HepG2 (cell line): Measurements from ENCODE around the gene GALR2. TPM values are rescaled to one million over a fixed set of nuclear protein-coding genes. Genes with fewer than 3 reads are reported as not detected.

Source experiments
- ARHGAP35 ChIP-seq: sonication (generic); formaldehyde crosslinking; IDR thresholded peaks from 2 replicates; pipeline ENCODE4 v1.9.0; 2022; ENCODE audit warnings: mild to moderate bottlenecking, inconsistent platforms, moderate library complexity, missing genetic modification reagents, borderline replicate concordance
- CHD4 ChIP-seq: fragments of 200-600 bp; sonication (generic); IDR thresholded peaks from 2 replicates; pipeline ENCODE4 v1.7.0; 2017; ENCODE audit warnings: mild to moderate bottlenecking, low read length, borderline replicate concordance
- KDM4B ChIP-seq: sonication (generic); formaldehyde crosslinking; IDR thresholded peaks from 2 replicates; pipeline ENCODE4 v1.4.0; 2020; ENCODE audit warnings: missing genetic modification reagents
- NR2F6 ChIP-seq, 2 experiments: IDR thresholded peaks; 2 replicates each; pipeline ENCODE4 v1.6.1; 2016; ENCODE audit warnings: antibody characterized with exemption in 1 of 2, mild to moderate bottlenecking in 1 of 2
- POLR2AphosphoS5 ChIP-seq: IDR thresholded peaks from 2 replicates; pipeline ENCODE4 v1.6.1; 2012; ENCODE audit warnings: low read depth, low read length
- SOX5 ChIP-seq: IDR thresholded peaks from 2 replicates; pipeline ENCODE4 v1.6.1; 2016; ENCODE audit warnings: borderline replicate concordance
- SYNCRIP ChIP-seq: fragments of 200-400 bp; formaldehyde crosslinking; IDR thresholded peaks from 2 replicates; pipeline ENCODE4 v1.6.1; 2018; ENCODE audit warnings: mild to moderate bottlenecking, low read depth, low read length; ENCODE audit not compliant: insufficient read depth
- ZBTB1 ChIP-seq: sonication (generic); formaldehyde crosslinking; IDR thresholded peaks from 2 replicates; pipeline ENCODE4 v1.4.0; 2020; ENCODE audit warnings: missing genetic modification reagents, borderline replicate concordance
- ZNF354B ChIP-seq: sonication (generic); formaldehyde crosslinking; IDR thresholded peaks from 2 replicates; pipeline ENCODE4 v1.8.0; 2022; ENCODE audit warnings: mild to moderate bottlenecking, missing genetic modification reagents
- ZNF383 ChIP-seq: sonication (generic); formaldehyde crosslinking; IDR thresholded peaks from 2 replicates; pipeline ENCODE4 v1.4.0; 2020; ENCODE audit warnings: missing genetic modification reagents, mild to moderate bottlenecking, borderline replicate concordance
- ZNF766 ChIP-seq: sonication (generic); formaldehyde crosslinking; IDR thresholded peaks from 2 replicates; pipeline ENCODE4 v1.5.0; 2020; ENCODE audit warnings: missing genetic modification reagents, borderline replicate concordance
- ZNF816 ChIP-seq: sonication (generic); formaldehyde crosslinking; IDR thresholded peaks from 2 replicates; pipeline ENCODE4 v1.8.0; 2022; ENCODE audit warnings: missing genetic modification reagents, mild to moderate bottlenecking, borderline replicate concordance
- polyA plus RNA-seq, 8 experiments: library from polyadenylated mRNA; depleted of rRNA in 3 of 8; stranded (reverse) in 7 of 8; unstranded in 1 of 8; fragments of >200 nt; fragmentation: Illumina TruSeq in 4 of 8; extraction: Trizol in 4 of 8; gene quantifications; 2 replicates each; pipeline versions ENCODE4 v1.2.1 to v1.2.3, GENCODE V29; 2011 to 2016; ENCODE audit warnings: low read depth in 4 of 8, missing spikeins in 1 of 8, mixed read lengths in 1 of 8; ENCODE audit not compliant: insufficient read depth in 1 of 8
- total RNA-seq, 5 experiments: library from RNA; depleted of rRNA; stranded (reverse); fragments of >200 nt; fragmentation: Illumina TruSeq; extraction: Trizol; gene quantifications; 2 replicates each; pipeline ENCODE4 v1.2.3, GENCODE V29; 2016; ENCODE audit warnings: low read depth in 1 of 5
- TF ChIP-seq, protein P1 (sequence below): sonication (generic); formaldehyde crosslinking; IDR thresholded peaks from 2 replicates; pipeline ENCODE4 v1.8.0; 2022; ENCODE audit warnings: mild to moderate bottlenecking, missing genetic modification reagents
- TF ChIP-seq, protein P2 (sequence below): sonication (generic); formaldehyde crosslinking; conservative IDR thresholded peaks from 2 replicates; pipeline ENCODE4 v1.4.0; 2020; ENCODE audit warnings: missing genetic modification reagents
- TF ChIP-seq, protein P3 (sequence below): sonication (generic); formaldehyde crosslinking; IDR thresholded peaks from 2 replicates; pipeline ENCODE4 v1.5.0; 2020; ENCODE audit warnings: mild to moderate bottlenecking, missing genetic modification reagents
- TF ChIP-seq, protein P4 (sequence below): sonication (generic); formaldehyde crosslinking; IDR thresholded peaks from 2 replicates; pipeline ENCODE4 v1.5.1; 2020; ENCODE audit warnings: missing genetic modification reagents, mild to moderate bottlenecking, borderline replicate concordance
- TF ChIP-seq, protein P5 (sequence below): sonication (generic); formaldehyde crosslinking; IDR thresholded peaks from 2 replicates; pipeline ENCODE4 v1.4.0; 2020; ENCODE audit warnings: mild to moderate bottlenecking, missing genetic modification reagents

Gene GALR2
- total and polyA plus RNA-seq, 2 of the 13 experiments (the other 11 are each of a cell fraction or from before 2014, with no cell fraction given): 0.48 to 0.58 TPM

DNA sequence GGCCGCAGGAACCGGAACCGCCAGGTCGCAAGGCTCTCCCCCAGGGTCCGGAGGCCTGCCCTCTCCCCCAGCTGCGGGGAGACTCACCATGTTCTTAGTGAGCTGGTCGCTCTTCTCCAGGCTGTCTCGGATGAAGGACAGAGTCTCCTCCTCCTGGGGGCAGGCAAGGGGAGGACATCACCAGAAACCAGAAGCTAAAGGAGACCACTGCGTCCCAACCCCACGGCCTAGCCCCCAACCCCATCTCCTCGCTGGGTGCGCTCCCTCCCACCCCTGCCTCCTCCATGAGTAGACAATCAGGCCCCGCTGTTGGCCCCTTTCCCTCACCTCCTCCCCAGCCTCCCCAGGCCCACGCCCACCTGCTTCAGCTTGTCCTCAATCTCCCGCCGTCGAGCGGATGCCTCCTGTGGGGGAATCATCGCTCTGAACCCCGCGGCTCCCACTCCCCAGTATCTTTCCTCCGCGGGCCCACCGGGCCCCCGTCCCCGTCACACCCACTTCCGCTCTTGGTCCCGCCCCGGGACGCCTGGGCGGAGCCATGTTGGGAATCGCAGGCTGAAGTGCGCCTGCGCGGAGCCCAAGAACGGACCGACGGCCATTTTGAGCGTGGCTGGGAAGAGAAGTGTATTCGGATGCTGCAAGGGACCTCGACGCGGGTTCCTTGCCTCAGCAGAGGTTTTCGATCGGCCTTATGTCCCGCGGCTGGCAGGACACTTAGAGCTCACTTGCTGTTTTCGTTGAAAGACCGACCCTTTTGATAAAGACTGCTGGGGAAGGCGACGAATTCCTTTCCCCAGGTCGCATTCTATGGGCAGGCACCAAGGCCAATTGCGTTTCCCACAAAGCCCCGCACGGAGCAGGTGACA, 28.9 kb downstream of the GALR2 start, which contains the start of gene EXOC7 (continued):
- TF ChIP-seq SYNCRIP (no peak), NR2F6 (IDR thresholded peaks at IDR 0.05) (no peak), NR2F6 (CRISPR knock-in tag; IDR thresholded peaks at IDR 0.05) (no peak), KDM4B (CRISPR knock-in tag) (no peak), ZNF383 (CRISPR knock-in tag) (no peak), ZBTB1 (CRISPR knock-in tag) (no peak), POLR2AphosphoS5 (peak; percentile 97), ZNF816 (CRISPR knock-in tag) (peak; percentile 97), ZNF354B (CRISPR knock-in tag) (0 out of 2 replicates have a peak, but pooled peaks have one; percentile 37), ARHGAP35 (0 out of 2 replicates have a peak, but pooled peaks have one; percentile 4), ZNF766 (CRISPR knock-in tag) (peak; percentile 30; the same call in 1 of the 2 replicates), SOX5 (CRISPR knock-in tag) (peak; percentile 30; the same call in 1 of the 2 replicates), CHD4 (no peak)
- TF ChIP-seq, protein P1, sequence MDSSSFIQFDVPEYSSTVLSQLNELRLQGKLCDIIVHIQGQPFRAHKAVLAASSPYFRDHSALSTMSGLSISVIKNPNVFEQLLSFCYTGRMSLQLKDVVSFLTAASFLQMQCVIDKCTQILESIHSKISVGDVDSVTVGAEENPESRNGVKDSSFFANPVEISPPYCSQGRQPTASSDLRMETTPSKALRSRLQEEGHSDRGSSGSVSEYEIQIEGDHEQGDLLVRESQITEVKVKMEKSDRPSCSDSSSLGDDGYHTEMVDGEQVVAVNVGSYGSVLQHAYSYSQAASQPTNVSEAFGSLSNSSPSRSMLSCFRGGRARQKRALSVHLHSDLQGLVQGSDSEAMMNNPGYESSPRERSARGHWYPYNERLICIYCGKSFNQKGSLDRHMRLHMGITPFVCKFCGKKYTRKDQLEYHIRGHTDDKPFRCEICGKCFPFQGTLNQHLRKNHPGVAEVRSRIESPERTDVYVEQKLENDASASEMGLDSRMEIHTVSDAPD (CRISPR knock-in tag): no peak
- TF ChIP-seq, protein P2, sequence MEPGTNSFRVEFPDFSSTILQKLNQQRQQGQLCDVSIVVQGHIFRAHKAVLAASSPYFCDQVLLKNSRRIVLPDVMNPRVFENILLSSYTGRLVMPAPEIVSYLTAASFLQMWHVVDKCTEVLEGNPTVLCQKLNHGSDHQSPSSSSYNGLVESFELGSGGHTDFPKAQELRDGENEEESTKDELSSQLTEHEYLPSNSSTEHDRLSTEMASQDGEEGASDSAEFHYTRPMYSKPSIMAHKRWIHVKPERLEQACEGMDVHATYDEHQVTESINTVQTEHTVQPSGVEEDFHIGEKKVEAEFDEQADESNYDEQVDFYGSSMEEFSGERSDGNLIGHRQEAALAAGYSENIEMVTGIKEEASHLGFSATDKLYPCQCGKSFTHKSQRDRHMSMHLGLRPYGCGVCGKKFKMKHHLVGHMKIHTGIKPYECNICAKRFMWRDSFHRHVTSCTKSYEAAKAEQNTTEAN (CRISPR knock-in tag): no peak
- TF ChIP-seq, protein P3, sequence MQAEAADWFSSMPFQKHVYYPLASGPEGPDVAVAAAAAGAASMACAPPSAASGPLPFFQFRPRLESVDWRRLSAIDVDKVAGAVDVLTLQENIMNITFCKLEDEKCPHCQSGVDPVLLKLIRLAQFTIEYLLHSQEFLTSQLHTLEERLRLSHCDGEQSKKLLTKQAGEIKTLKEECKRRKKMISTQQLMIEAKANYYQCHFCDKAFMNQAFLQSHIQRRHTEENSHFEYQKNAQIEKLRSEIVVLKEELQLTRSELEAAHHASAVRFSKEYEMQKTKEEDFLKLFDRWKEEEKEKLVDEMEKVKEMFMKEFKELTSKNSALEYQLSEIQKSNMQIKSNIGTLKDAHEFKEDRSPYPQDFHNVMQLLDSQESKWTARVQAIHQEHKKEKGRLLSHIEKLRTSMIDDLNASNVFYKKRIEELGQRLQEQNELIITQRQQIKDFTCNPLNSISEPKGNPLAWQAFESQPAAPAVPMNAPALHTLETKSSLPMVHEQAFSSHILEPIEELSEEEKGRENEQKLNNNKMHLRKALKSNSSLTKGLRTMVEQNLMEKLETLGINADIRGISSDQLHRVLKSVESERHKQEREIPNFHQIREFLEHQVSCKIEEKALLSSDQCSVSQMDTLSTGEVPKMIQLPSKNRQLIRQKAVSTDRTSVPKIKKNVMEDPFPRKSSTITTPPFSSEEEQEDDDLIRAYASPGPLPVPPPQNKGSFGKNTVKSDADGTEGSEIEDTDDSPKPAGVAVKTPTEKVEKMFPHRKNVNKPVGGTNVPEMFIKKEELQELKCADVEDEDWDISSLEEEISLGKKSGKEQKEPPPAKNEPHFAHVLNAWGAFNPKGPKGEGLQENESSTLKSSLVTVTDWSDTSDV (CRISPR knock-in tag): peak; percentile 75; the same call in 1 of the 2 replicates
- TF ChIP-seq, protein P4, sequence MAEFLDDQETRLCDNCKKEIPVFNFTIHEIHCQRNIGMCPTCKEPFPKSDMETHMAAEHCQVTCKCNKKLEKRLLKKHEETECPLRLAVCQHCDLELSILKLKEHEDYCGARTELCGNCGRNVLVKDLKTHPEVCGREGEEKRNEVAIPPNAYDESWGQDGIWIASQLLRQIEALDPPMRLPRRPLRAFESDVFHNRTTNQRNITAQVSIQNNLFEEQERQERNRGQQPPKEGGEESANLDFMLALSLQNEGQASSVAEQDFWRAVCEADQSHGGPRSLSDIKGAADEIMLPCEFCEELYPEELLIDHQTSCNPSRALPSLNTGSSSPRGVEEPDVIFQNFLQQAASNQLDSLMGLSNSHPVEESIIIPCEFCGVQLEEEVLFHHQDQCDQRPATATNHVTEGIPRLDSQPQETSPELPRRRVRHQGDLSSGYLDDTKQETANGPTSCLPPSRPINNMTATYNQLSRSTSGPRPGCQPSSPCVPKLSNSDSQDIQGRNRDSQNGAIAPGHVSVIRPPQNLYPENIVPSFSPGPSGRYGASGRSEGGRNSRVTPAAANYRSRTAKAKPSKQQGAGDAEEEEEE (CRISPR knock-in tag): no peak
- TF ChIP-seq, protein P5, sequence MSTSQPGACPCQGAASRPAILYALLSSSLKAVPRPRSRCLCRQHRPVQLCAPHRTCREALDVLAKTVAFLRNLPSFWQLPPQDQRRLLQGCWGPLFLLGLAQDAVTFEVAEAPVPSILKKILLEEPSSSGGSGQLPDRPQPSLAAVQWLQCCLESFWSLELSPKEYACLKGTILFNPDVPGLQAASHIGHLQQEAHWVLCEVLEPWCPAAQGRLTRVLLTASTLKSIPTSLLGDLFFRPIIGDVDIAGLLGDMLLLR: peak; percentile 62; the same call in 1 of the 2 replicates
